HCEC 1CT (cell line): ENCODE results near the gene PCDHA8.
"Not testable (repeated sequence)": the region's sequence is repeated elsewhere in the genome, so short reads cannot be mapped to it uniquely, and the experiment has no call there.

Experiments
- DNase-seq: peaks from one replicate; pipeline ENCODE4 v3.0.0-alpha.2; 2017

The PCDHA8 gene

DNA sequence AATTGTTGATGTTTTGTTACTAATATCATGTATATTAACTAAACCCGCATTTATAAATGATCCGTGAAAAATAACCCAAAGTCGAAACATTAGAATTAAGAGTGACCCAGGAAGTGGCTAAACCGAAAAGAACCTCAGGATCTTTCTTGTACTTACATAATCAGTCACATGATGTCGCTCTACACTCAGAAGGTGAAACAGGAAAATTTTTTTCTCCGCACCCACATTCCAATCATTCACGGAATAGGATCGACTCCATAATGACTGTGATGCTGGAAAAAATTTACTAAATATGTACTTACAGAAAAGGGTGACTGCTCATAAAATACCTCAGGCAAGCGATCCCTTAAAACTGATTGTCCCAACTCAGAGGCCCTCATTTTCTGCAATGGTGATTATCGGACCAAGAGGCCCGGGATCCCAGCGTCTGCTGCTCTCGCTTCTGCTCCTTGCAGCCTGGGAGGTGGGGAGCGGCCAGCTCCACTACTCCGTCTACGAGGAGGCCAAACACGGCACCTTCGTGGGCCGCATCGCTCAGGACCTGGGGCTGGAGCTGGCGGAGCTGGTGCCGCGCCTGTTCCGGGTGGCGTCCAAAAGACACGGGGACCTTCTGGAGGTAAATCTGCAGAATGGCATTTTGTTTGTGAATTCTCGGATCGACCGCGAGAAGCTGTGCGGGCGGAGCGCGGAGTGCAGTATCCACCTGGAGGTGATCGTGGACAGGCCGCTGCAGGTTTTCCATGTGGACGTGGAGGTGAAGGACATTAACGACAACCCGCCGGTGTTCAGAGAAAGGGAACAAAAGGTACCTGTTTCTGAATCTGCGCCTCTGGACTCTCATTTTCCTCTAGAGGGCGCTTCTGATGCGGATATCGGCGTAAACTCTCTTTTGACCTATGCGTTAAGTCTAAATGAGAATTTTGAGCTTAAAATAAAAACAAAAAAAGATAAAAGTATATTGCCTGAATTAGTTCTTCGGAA, 34.4 kb downstream of the PCDHA8 start, which contains the start of gene PCDHA12:
Gene PCDHA12 (plus strand): TSS at position 224 of the 981 bp plus-strand sequence. CDS start 165 bp downstream, at position 389.
- no peak for DNase-seq

- not testable (repeated sequence) for DNase-seq
Observed at GRCh38 chr5:140876541-140877261, 35.7 kb downstream of the PCDHA8 start.

- no peak for DNase-seq
Observed at GRCh38 chr5:140877262-140877581, 36.2 kb downstream of the PCDHA8 start.

DNA sequence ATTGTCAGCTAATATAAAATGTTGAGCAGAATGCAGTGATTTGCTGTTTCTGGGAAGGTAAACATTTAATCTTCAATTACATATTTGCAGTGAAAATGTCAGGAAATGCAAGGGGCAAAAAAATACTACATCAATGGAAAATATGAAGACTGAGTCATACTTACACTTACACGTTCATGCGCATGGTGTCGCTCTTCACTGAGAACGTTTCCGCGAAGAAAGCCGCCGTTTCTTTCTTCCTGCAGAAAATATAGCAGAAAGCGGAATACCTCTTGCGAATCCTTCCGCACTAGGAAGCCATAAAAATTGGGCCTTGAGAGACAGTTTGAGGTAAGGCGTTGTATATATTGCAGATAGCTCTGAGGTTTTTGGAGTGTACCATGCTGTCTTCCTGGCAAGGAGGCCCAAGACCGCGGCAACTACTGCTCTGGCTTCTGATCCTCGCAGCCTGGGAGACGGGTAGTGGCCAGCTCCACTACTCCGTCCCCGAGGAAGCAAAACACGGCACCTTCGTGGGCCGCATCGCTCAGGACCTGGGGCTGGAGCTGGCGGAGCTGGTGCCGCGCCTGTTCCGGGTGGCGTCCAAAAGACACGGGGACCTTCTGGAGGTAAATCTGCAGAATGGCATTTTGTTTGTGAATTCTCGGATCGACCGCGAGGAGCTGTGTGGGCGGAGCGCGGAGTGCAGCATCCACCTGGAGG, 41.1 kb downstream of the PCDHA8 start, which contains the start of gene PCDHA13:
Gene PCDHA13 (plus strand): TSS at position 236 of the 702 bp plus-strand sequence. CDS start 145 bp downstream, at position 381.
- no peak for DNase-seq

- no peak for DNase-seq
Observed at GRCh38 chr5:140882591-140882899, 41.6 kb downstream of the PCDHA8 start.

DNA sequence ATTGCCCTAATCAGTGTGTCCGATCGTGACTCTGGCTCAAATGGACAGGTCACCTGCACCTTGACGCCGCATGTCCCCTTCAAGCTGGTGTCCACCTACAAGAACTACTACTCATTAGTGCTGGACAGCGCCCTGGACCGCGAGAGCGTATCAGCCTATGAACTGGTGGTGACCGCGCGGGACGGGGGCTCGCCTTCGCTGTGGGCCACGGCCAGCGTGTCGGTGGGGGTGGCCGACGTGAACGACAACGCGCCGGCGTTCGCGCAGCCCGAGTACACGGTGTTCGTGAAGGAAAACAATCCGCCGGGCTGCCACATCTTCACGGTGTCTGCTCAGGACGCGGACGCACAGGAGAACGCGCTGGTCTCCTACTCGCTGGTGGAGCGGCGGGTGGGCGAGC, 42.4 kb downstream of the PCDHA8 start:
- DNase-seq: no peak

GRCh38 chr5:140883927-140884697, 43.1 kb downstream of the PCDHA8 start:
- DNase-seq: no peak
